Osteocyte (in vitro differentiated cells): ENCODE measurements around the gene CLTC. TPM values are rescaled to one million over a fixed set of nuclear protein-coding genes. Genes with fewer than 3 reads are reported as not detected.

Source experiments
- DNase-seq: peaks from one replicate; pipeline ENCODE4 v3.0.0; 2021; ENCODE audit warnings: mixed read lengths; ENCODE audit not compliant: unreplicated experiment; ENCODE audit errors: extremely low spot score
- H3K27ac Mint-ChIP-seq: one replicate; pipeline ENCODE4 v1.8.0; 2021; ENCODE audit warnings: mild to moderate bottlenecking, mixed read lengths; ENCODE audit not compliant: unreplicated experiment
- H3K27me3 Mint-ChIP-seq: one replicate; pipeline ENCODE4 v1.8.0; 2021; ENCODE audit warnings: mixed read lengths; ENCODE audit not compliant: unreplicated experiment
- H3K36me3 Mint-ChIP-seq: one replicate; pipeline ENCODE4 v1.8.0; 2021; ENCODE audit warnings: mixed read lengths; ENCODE audit not compliant: unreplicated experiment
- H3K4me1 Mint-ChIP-seq: one replicate; pipeline ENCODE4 v1.8.0; 2021; ENCODE audit warnings: mixed read lengths; ENCODE audit not compliant: unreplicated experiment
- H3K4me3 Mint-ChIP-seq: one replicate; pipeline ENCODE4 v1.8.0; 2021; ENCODE audit warnings: mild to moderate bottlenecking, moderate library complexity, mixed read lengths; ENCODE audit not compliant: unreplicated experiment
- H3K9me3 Mint-ChIP-seq: one replicate; pipeline ENCODE4 v1.8.0; 2021; ENCODE audit warnings: mixed read lengths; ENCODE audit not compliant: unreplicated experiment
- CTCF ChIP-seq: fragments of 200-600 bp; sonication (generic); IDR thresholded peaks from 2 replicates; pipeline ENCODE4 v1.5.0; 2021; ENCODE audit warnings: antibody characterized with exemption, mild to moderate bottlenecking, moderate library complexity
- total RNA-seq: library from RNA; stranded (reverse); gene quantifications from 2 replicates; pipeline ENCODE4 v1.2.1, GENCODE V29; 2021

CLTC gene
- total RNA-seq, 1 donor from 2014 or later, result 297 TPM

- Mint-ChIP-seq H3K4me3 (no peak overlapping the region), H3K27ac (no peak overlapping the region)
These were observed 68.3 kb downstream of the CLTC start for GRCh38 chr17:59688008-59688407.

GRCh38 chr17:59688496-59688895 is 68.8 kb downstream of the CLTC start:
- H3K4me3 Mint-ChIP-seq, result no peak overlapping the region
- no peak overlapping the region for H3K27ac Mint-ChIP-seq
- H3K36me3 Mint-ChIP-seq, result peaks cover 47% of the 10 kb centered on the region
- no peaks in the 10 kb centered on the region for H3K4me1 Mint-ChIP-seq
- no peak for TF ChIP-seq CTCF
- DNase-seq, result no peak
- H3K27me3 Mint-ChIP-seq, result no peaks in the 10 kb centered on the region
- H3K9me3 Mint-ChIP-seq, result no peaks in the 10 kb centered on the region

More at GRCh38 chr17:59688008-59688407, 68.3 kb downstream of the CLTC start:
- H3K9me3 Mint-ChIP-seq, result no peaks in the 10 kb centered on the region
- peaks cover 50% of the 10 kb centered on the region for H3K36me3 Mint-ChIP-seq
- no peaks in the 10 kb centered on the region for H3K27me3 Mint-ChIP-seq
- no peak for DNase-seq
- no peaks in the 10 kb centered on the region for H3K4me1 Mint-ChIP-seq
- no peak for TF ChIP-seq CTCF

DNA sequence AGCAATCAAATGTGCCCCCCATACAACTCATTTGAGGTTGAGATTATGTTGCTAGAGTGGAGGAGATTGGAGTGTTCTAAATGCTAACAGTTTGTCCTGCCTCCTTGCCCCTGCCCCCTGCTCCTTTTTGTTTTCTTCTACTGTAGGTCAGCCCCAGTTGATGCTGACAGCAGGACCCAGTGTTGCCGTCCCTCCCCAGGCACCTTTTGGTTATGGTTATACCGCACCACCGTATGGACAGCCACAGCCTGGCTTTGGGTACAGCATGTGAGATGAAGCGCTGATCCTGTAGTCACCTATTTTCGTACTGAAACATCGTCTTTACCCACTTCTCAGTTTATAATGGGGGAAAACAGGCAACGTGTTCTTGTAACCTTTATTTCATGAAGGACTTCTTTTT is 73.9 kb downstream of the CLTC start:
- no peak overlapping the region for H3K27ac Mint-ChIP-seq
- H3K36me3 Mint-ChIP-seq, result peaks cover 59% of the 10 kb centered on the region

DNA sequence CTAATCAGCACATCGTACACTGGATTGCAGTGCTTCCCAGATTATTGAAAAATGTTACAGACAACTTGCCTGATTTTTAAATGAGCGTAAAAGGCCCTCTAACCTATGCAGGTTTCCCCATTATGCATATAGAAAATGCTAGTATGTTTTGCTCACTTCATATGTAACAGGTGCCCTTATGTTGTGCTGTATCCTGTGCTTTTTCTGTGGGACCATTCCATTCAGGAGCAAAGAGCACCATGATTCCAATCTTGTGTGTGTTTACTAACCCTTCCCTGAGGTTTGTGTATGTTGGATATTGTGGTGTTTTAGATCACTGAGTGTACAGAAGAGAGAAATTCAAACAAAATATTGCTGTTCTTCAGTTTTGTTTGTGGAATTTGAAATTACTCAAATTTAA is 74.6 kb downstream of the CLTC start:
- H3K4me1 Mint-ChIP-seq, result peaks cover 2% of the 10 kb centered on the region
- TF ChIP-seq CTCF, result no peak
- DNase-seq, result no peak
- no peaks in the 10 kb centered on the region for H3K27me3 Mint-ChIP-seq
- H3K9me3 Mint-ChIP-seq, result no peaks in the 10 kb centered on the region
- no peak overlapping the region for H3K27ac Mint-ChIP-seq
- peaks cover 63% of the 10 kb centered on the region for H3K36me3 Mint-ChIP-seq
- no peak overlapping the region for H3K4me3 Mint-ChIP-seq

More for the DNA sequence above, 73.9 kb downstream of the CLTC start:
- Mint-ChIP-seq H3K4me1 (peaks cover 2% of the 10 kb centered on the region), H3K4me3 (no peak overlapping the region), H3K9me3 (no peaks in the 10 kb centered on the region), H3K27me3 (no peaks in the 10 kb centered on the region)
- no peak for TF ChIP-seq CTCF
- DNase-seq, result no peak

GRCh38 chr17:59695945-59696681 is 76.4 kb downstream of the CLTC start:
- peaks cover 2% of the 10 kb centered on the region for H3K4me1 Mint-ChIP-seq
- H3K27ac Mint-ChIP-seq, result no peak overlapping the region
- no peaks in the 10 kb centered on the region for H3K27me3 Mint-ChIP-seq
- no peak for TF ChIP-seq CTCF
- H3K36me3 Mint-ChIP-seq, result peaks cover 54% of the 10 kb centered on the region
- H3K9me3 Mint-ChIP-seq, result no peaks in the 10 kb centered on the region
- DNase-seq, result no peak
- H3K4me3 Mint-ChIP-seq, result no peak overlapping the region
